Stimulated activated naive CD8-positive, alpha-beta T cell treated with anti-CD3 and anti-CD28 coated beads, Interleukin-15, amount 100 ng/mL, for 72 hours (primary cell): ENCODE measurements around the gene PRAC1.

Experiments used
- ATAC-seq: fragments of 150-1000 bp; cut with Tn5 transposase; 2 replicates; pipeline ENCODE4 v1.10.0; 2021; ENCODE audit warnings: mild to moderate bottlenecking, moderate library complexity
- DNase-seq, 2 donors: peaks; one replicate each; pipeline ENCODE4 v3.0.0; 2021 to 2022
- H3K27ac Mint-ChIP-seq, 2 donors: one replicate each; pipeline ENCODE4 v1.8.0; 2022; ENCODE audit warnings: mild to moderate bottlenecking in 2 of 2, mixed read lengths in 2 of 2, moderate library complexity in 2 of 2
- H3K27me3 Mint-ChIP-seq: one replicate; pipeline ENCODE4 v1.8.0; 2022; ENCODE audit warnings: mixed read lengths
- H3K4me1 Mint-ChIP-seq: one replicate; pipeline ENCODE4 v1.8.0; 2022; ENCODE audit warnings: mild to moderate bottlenecking, mixed read lengths
- H3K4me3 Mint-ChIP-seq, 2 donors: one replicate each; pipeline ENCODE4 v1.8.0; 2022; ENCODE audit warnings: mild to moderate bottlenecking in 2 of 2, mixed read lengths in 2 of 2, moderate library complexity in 1 of 2
- H3K9me3 Mint-ChIP-seq, 2 donors: one replicate each; pipeline ENCODE4 v1.8.0; 2022; ENCODE audit warnings: mixed read lengths in 2 of 2

Gene PRAC1

GRCh38 chr17:48751172-48751571 lies 28.9 kb upstream of the PRAC1 start:
- peaks cover 94% of the 10 kb centered on the region for H3K27me3 Mint-ChIP-seq
- no peak overlapping the region for H3K4me3 Mint-ChIP-seq
- DNase-seq (no peak), ATAC-seq (no peak)
- H3K27ac Mint-ChIP-seq = no peak overlapping the region
- H3K9me3 Mint-ChIP-seq = no peaks in the 10 kb centered on the region
- peaks cover 50% of the 10 kb centered on the region for H3K4me1 Mint-ChIP-seq

GRCh38 chr17:48749621-48750553 lies 27.6 kb upstream of the PRAC1 start:
- H3K4me1 Mint-ChIP-seq = peaks cover 55% of the 10 kb centered on the region
- ATAC-seq = no peak
- DNase-seq = no peak
- no peaks in the 10 kb centered on the region for H3K9me3 Mint-ChIP-seq
- H3K4me3 Mint-ChIP-seq = no peak overlapping the region
- peaks cover 94% of the 10 kb centered on the region for H3K27me3 Mint-ChIP-seq
- H3K27ac Mint-ChIP-seq = no peak overlapping the region

- no peaks in the 10 kb centered on the region for H3K9me3 Mint-ChIP-seq
- DNase-seq (no peak), ATAC-seq (no peak)
- H3K4me3 Mint-ChIP-seq = no peak overlapping the region
- peaks cover 47% of the 10 kb centered on the region for H3K4me1 Mint-ChIP-seq
- H3K27me3 Mint-ChIP-seq = peaks cover 94% of the 10 kb centered on the region
- H3K27ac Mint-ChIP-seq = no peak overlapping the region
Measured at GRCh38 chr17:48748718-48749566, 26.6 kb upstream of the PRAC1 start.

GRCh38 chr17:48747445-48748363 lies 25.4 kb upstream of the PRAC1 start:
- Mint-ChIP-seq H3K4me3 (no peak overlapping the region), H3K27me3 (peaks cover 94% of the 10 kb centered on the region), H3K9me3 (no peaks in the 10 kb centered on the region), H3K4me1 (peaks cover 39% of the 10 kb centered on the region), H3K27ac (peak overlapping the region in 1 of 2 donors; percentile 78)
- DNase-seq (no peak), ATAC-seq (no peak)

GRCh38 chr17:48746916-48747444 lies 24.7 kb upstream of the PRAC1 start:
- no peak overlapping the region for H3K4me3 Mint-ChIP-seq
- H3K4me1 Mint-ChIP-seq = peaks cover 35% of the 10 kb centered on the region
- H3K27ac Mint-ChIP-seq = no peak overlapping the region
- H3K9me3 Mint-ChIP-seq = no peaks in the 10 kb centered on the region
- ATAC-seq = no peak
- DNase-seq = no peak
- H3K27me3 Mint-ChIP-seq = peaks cover 94% of the 10 kb centered on the region

- Mint-ChIP-seq H3K27ac (peak overlapping the region in 1 of 2 donors; percentile 60), H3K9me3 (no peaks in the 10 kb centered on the region), H3K27me3 (peaks cover 94% of the 10 kb centered on the region), H3K4me3 (no peak overlapping the region), H3K4me1 (peaks cover 30% of the 10 kb centered on the region)
- ATAC-seq = no peak
- no peak for DNase-seq
Measured at GRCh38 chr17:48745381-48746275, 23.3 kb upstream of the PRAC1 start.

GRCh38 chr17:48740537-48740936 lies 18.2 kb upstream of the PRAC1 start:
- Mint-ChIP-seq H3K27ac (no peak overlapping the region), H3K27me3 (peaks cover 98% of the 10 kb centered on the region), H3K4me1 (peaks cover 18% of the 10 kb centered on the region), H3K4me3 (no peak overlapping the region), H3K9me3 (no peaks in the 10 kb centered on the region)
- DNase-seq = no peak
- no peak for ATAC-seq

- Mint-ChIP-seq H3K27ac (no peak overlapping the region), H3K4me1 (peaks cover 17% of the 10 kb centered on the region), H3K27me3 (peaks cover 98% of the 10 kb centered on the region), H3K9me3 (no peaks in the 10 kb centered on the region), H3K4me3 (peak overlapping the region; percentile 67 to 74)
- DNase-seq (no peak), ATAC-seq (no peak)
Measured at GRCh38 chr17:48738803-48739526, 16.6 kb upstream of the PRAC1 start.

- no peak for DNase-seq
- peaks cover 98% of the 10 kb centered on the region for H3K27me3 Mint-ChIP-seq
- ATAC-seq = no peak
- H3K4me3 Mint-ChIP-seq = peak overlapping the region in 1 of 2 donors; percentile 74
- no peak overlapping the region for H3K27ac Mint-ChIP-seq
- H3K4me1 Mint-ChIP-seq = peaks cover 23% of the 10 kb centered on the region
- H3K9me3 Mint-ChIP-seq = no peaks in the 10 kb centered on the region
Measured at GRCh38 chr17:48738424-48738802, 16.1 kb upstream of the PRAC1 start.

- Mint-ChIP-seq H3K27ac (no peak overlapping the region), H3K9me3 (no peaks in the 10 kb centered on the region), H3K4me3 (no peak overlapping the region), H3K4me1 (peaks cover 32% of the 10 kb centered on the region), H3K27me3 (peaks cover 98% of the 10 kb centered on the region)
- DNase-seq (no peak), ATAC-seq (no peak)
Measured at GRCh38 chr17:48737330-48738043, 15.2 kb upstream of the PRAC1 start.

- peaks cover 34% of the 10 kb centered on the region for H3K4me1 Mint-ChIP-seq
- ATAC-seq (no peak), DNase-seq (no peak)
- H3K4me3 Mint-ChIP-seq = no peak overlapping the region
- no peaks in the 10 kb centered on the region for H3K9me3 Mint-ChIP-seq
- H3K27ac Mint-ChIP-seq = no peak overlapping the region
- peaks cover 97% of the 10 kb centered on the region for H3K27me3 Mint-ChIP-seq
Measured at GRCh38 chr17:48735062-48735351, 12.7 kb upstream of the PRAC1 start.

GRCh38 chr17:48734333-48735061 lies 12.2 kb upstream of the PRAC1 start:
- Mint-ChIP-seq H3K9me3 (no peaks in the 10 kb centered on the region), H3K27me3 (peaks cover 97% of the 10 kb centered on the region), H3K27ac (no peak overlapping the region), H3K4me1 (peaks cover 32% of the 10 kb centered on the region), H3K4me3 (no peak overlapping the region)
- DNase-seq (no peak), ATAC-seq (no peak)
